IMR-90 (cell line): ENCODE data around the gene NFIA. TPM values are rescaled to one million over a fixed set of nuclear protein-coding genes. Genes with fewer than 3 reads are reported as not detected.

ENCODE experiments used
- ATAC-seq: fragments of 200-7000 bp; cut with Tn5 transposase; 2 replicates; pipeline ENCODE4 v1.9.1; 2020; ENCODE audit warnings: low read depth, mild to moderate bottlenecking, moderate library complexity
- BruUV-seq: library from RNA; stranded (reverse); fragments of 400-500 nt; replicated peaks from 2 replicates; lab custom pipeline; 2021; lab: Mats Ljungman, UMichigan
- CTCF ChIA-PET: fragments of 300-600 bp; formaldehyde crosslinking; extraction: SDS; loops from one replicate; lab custom pipeline; 2021; ENCODE audit warnings: antibody characterized with exemption; lab: Yijun Ruan, JAX
- POLR2A ChIA-PET: fragments of 300-600 bp; sonication (Branson Sonifier 250); formaldehyde crosslinking; loops from one replicate; lab custom pipeline; 2022; ENCODE audit warnings: antibody characterized with exemption; ENCODE audit not compliant: unreplicated experiment; lab: Charles Lee
- DNase-seq: peaks from one replicate; pipeline ENCODE4 v3.0.0; 2013
- H2AFZ ChIP-seq: replicated peaks from 2 replicates; pipeline ENCODE3; 2013; ENCODE audit warnings: low read length, mild to moderate bottlenecking; ENCODE audit not compliant: poor library complexity
- H2AK5ac ChIP-seq: 2 replicates; pipeline ENCODE4 v1.6.1; 2013; ENCODE audit warnings: low read depth, low read length, inconsistent platforms
- H2AK9ac ChIP-seq: replicated peaks from 2 replicates; pipeline ENCODE3; 2013; ENCODE audit warnings: mild to moderate bottlenecking, low read depth, low read length, moderate library complexity; ENCODE audit not compliant: poor library complexity
- H2BK120ac ChIP-seq: 2 replicates; pipeline ENCODE4 v1.6.1; 2013; ENCODE audit warnings: low read depth, low read length, inconsistent platforms
- H2BK15ac ChIP-seq: 3 replicates; pipeline ENCODE4 v1.6.1; 2013; ENCODE audit warnings: low read depth, low read length, inconsistent platforms
- H2BK20ac ChIP-seq: 2 replicates; pipeline ENCODE4 v1.6.1; 2013; ENCODE audit warnings: low read depth, mild to moderate bottlenecking, inconsistent platforms, low read length, moderate library complexity
- H2BK5ac ChIP-seq: 2 replicates; pipeline ENCODE4 v1.6.1; 2013; ENCODE audit warnings: mild to moderate bottlenecking, low read depth, low read length, inconsistent platforms; ENCODE audit not compliant: poor library complexity, severe bottlenecking
- H3K14ac ChIP-seq: replicated peaks from 2 replicates; pipeline ENCODE4 v1.6.1; 2013; ENCODE audit warnings: low read depth, low read length, inconsistent platforms
- H3K18ac ChIP-seq: 2 replicates; pipeline ENCODE4 v1.6.1; 2013; ENCODE audit warnings: low read depth, low read length, control low read depth
- H3K23ac ChIP-seq: 2 replicates; pipeline ENCODE4 v1.6.1; 2013; ENCODE audit warnings: low read depth, low read length, inconsistent platforms
- H3K27ac ChIP-seq: 2 replicates; pipeline ENCODE4 v1.5.1; 2013; ENCODE audit warnings: mild to moderate bottlenecking, control low read depth, low read length; ENCODE audit not compliant: insufficient read depth
- H3K27me3 ChIP-seq: 2 replicates; pipeline ENCODE4 v1.6.1; 2013; ENCODE audit warnings: low read length; ENCODE audit not compliant: control insufficient read depth, insufficient read depth
- H3K36me3 ChIP-seq: 2 replicates; pipeline ENCODE4 v1.6.1; 2013; ENCODE audit warnings: low read length, mixed read lengths; ENCODE audit not compliant: control insufficient read depth, insufficient read depth
- H3K4ac ChIP-seq: 2 replicates; pipeline ENCODE4 v1.6.1; 2013; ENCODE audit warnings: low read depth, low read length, inconsistent platforms
- H3K4me1 ChIP-seq: 2 replicates; pipeline ENCODE4 v1.6.1; 2013; ENCODE audit warnings: low read length, mixed read lengths; ENCODE audit not compliant: control insufficient read depth, insufficient read depth
- H3K4me2 ChIP-seq: 2 replicates; pipeline ENCODE4 v1.6.1; 2013; ENCODE audit warnings: low read depth, mild to moderate bottlenecking, control low read depth, low read length, moderate library complexity
- H3K4me3 ChIP-seq: 2 replicates; pipeline ENCODE4 v1.5.1; 2013; ENCODE audit warnings: low read depth, mild to moderate bottlenecking, control low read depth, low read length, moderate library complexity; ENCODE audit not compliant: insufficient read depth
- H3K56ac ChIP-seq: 2 replicates; pipeline ENCODE4 v1.6.1; 2013; ENCODE audit warnings: low read length, inconsistent platforms; ENCODE audit not compliant: insufficient read depth; ENCODE audit errors: extremely low read depth
- H3K79me1 ChIP-seq, 2 experiments: 2 replicates each; pipeline ENCODE4 v1.6.1; 2013; ENCODE audit warnings: low read length in 2 of 2, inconsistent platforms in 1 of 2, low read depth in 1 of 2
- H3K9ac ChIP-seq: 2 replicates; pipeline ENCODE4 v1.6.1; 2013; ENCODE audit warnings: low read depth, low read length, control low read depth
- H3K9me1 ChIP-seq: 2 replicates; pipeline ENCODE4 v1.6.1; 2013; ENCODE audit warnings: low read length, inconsistent platforms; ENCODE audit not compliant: insufficient read depth
- H3K9me3 ChIP-seq: 2 replicates; pipeline ENCODE4 v1.6.1; 2013; ENCODE audit warnings: low read length; ENCODE audit not compliant: control insufficient read depth, insufficient read depth
- H4K20me1 ChIP-seq: 2 replicates; pipeline ENCODE4 v1.6.1; 2013; ENCODE audit warnings: low read length, inconsistent platforms; ENCODE audit not compliant: insufficient read depth
- H4K5ac ChIP-seq: 2 replicates; pipeline ENCODE4 v1.6.1; 2013; ENCODE audit warnings: mild to moderate bottlenecking, low read depth, low read length, control low read depth
- H4K8ac ChIP-seq, 2 experiments: 2 replicates each; pipeline ENCODE4 v1.6.1; 2013; ENCODE audit warnings: low read depth in 2 of 2, low read length in 2 of 2, control low read depth in 1 of 2, inconsistent platforms in 1 of 2
- H4K91ac ChIP-seq: 2 replicates; pipeline ENCODE4 v1.6.1; 2013; ENCODE audit warnings: low read depth, low read length, inconsistent platforms; ENCODE audit not compliant: insufficient read depth
- CEBPB ChIP-seq: IDR thresholded peaks from 2 replicates; pipeline ENCODE4 v1.6.1; 2012; ENCODE audit warnings: low read depth, low read length, improper control_type of control experiment
- CHD1 ChIP-seq: IDR thresholded peaks from 2 replicates; pipeline ENCODE4 v1.6.1; 2012; ENCODE audit warnings: low read depth, low read length, improper control_type of control experiment
- ELK1 ChIP-seq: fragments of 150-350 bp; IDR thresholded peaks from 2 replicates; pipeline ENCODE4 v1.6.1; 2016; ENCODE audit warnings: low read depth, mild to moderate bottlenecking, low read length, moderate library complexity, borderline replicate concordance
- MAZ ChIP-seq: IDR thresholded peaks from 2 replicates; pipeline ENCODE4 v1.6.1; 2012; ENCODE audit warnings: low read depth, mild to moderate bottlenecking, low read length, improper control_type of control experiment, moderate library complexity, borderline replicate concordance
- NFE2L2 ChIP-seq: fragments of 150-350 bp; IDR thresholded peaks from 2 replicates; pipeline ENCODE4 v1.6.1; 2016; ENCODE audit warnings: low read depth, mild to moderate bottlenecking, low read length
- RAD21 ChIP-seq: IDR thresholded peaks from 2 replicates; pipeline ENCODE4 v1.6.1; 2012; ENCODE audit warnings: low read length, improper control_type of control experiment
- RCOR1 ChIP-seq: IDR thresholded peaks from 2 replicates; pipeline ENCODE4 v1.6.1; 2012; ENCODE audit warnings: mild to moderate bottlenecking, low read length, improper control_type of control experiment; ENCODE audit not compliant: insufficient replicate concordance
- RFX5 ChIP-seq: IDR thresholded peaks from 2 replicates; pipeline ENCODE4 v1.8.0; 2012; ENCODE audit warnings: low read depth, mild to moderate bottlenecking, low read length, moderate library complexity
- dilution Hi-C: fragments of 300-500 bp; cut with HindIII; formaldehyde crosslinking; loops from one replicate; pipeline ENCODE4 v1.14.3; 2018; ENCODE audit warnings: low sequenced_read_pairs; ENCODE audit not compliant: unreplicated experiment
- in situ Hi-C: fragments of 300-500 bp; cut with MboI; formaldehyde crosslinking; loops from 3 replicates; pipeline ENCODE4 v1.14.3; 2019; ENCODE audit warnings: low sequenced_read_pairs, inconsistent platforms, mixed read lengths
- intact Hi-C: fragments of 100-400 bp; cut with micrococcal nuclease; formaldehyde crosslinking; loops from 2 replicates; pipeline ENCODE4 v1.10.0; 2022
- polyA plus RNA-seq, 3 experiments: library from polyadenylated mRNA; depleted of rRNA; stranded (reverse); fragments of >200 nt; gene quantifications; 2 replicates each; pipeline ENCODE4 v1.2.3, GENCODE V29; 2012; ENCODE audit warnings: low replicate concordance in 1 of 3
- total RNA-seq: library from RNA; depleted of rRNA; stranded (reverse); fragments of >200 nt; gene quantifications from 2 replicates; pipeline ENCODE4 v1.2.3, GENCODE V29; 2012

The NFIA gene
- total and polyA plus RNA-seq, 2 of the 4 experiments (the other 2 are of a cell fraction) = 1.6 to 2.2 TPM

- ChIA-PET POLR2A (no interaction called here), CTCF (no interaction called here)
- Histone ChIP-seq H3K79me1 (no peaks in the 10 kb centered on the region), H3K9ac (no peak overlapping the region), H4K5ac (no peak overlapping the region), H2AFZ (no peak overlapping the region), H3K27me3 (peaks cover 5% of the 10 kb centered on the region), H3K27ac (no peak overlapping the region), H3K9me3 (no peaks in the 10 kb centered on the region), H4K8ac (no peak overlapping the region), H2BK5ac (no peak overlapping the region), H3K4me3 (no peak overlapping the region), H3K4ac (no peak overlapping the region), H2BK120ac (no peak overlapping the region), H4K20me1 (no peaks in the 10 kb centered on the region), H3K23ac (no peak overlapping the region), H2AK9ac (no peak overlapping the region), H3K56ac (no peak overlapping the region), H4K91ac (no peak overlapping the region), H3K14ac (no peak overlapping the region), H3K4me2 (no peak overlapping the region), H2BK20ac (no peak overlapping the region), H3K9me1 (no peaks in the 10 kb centered on the region), H3K4me1 (no peaks in the 10 kb centered on the region), H2BK15ac (no peak overlapping the region), H3K36me3 (no peaks in the 10 kb centered on the region), H3K18ac (no peak overlapping the region), H2AK5ac (no peak overlapping the region)
- ATAC-seq (no peak), DNase-seq (no peak)
- in situ Hi-C loops = no loop called here
- intact Hi-C loops = no loop called here
- no TSS peak for BruUV-seq
- TF ChIP-seq MAZ (no peak), ELK1 (no peak), RAD21 (no peak), CHD1 (no peak), RFX5 (no peak), CEBPB (no peak), NFE2L2 (no peak), RCOR1 (no peak)
- dilution Hi-C loops = no loop called here
Observed at GRCh38 chr1:61322769-61323168, 240.4 kb downstream of the NFIA start.
